ENCODE data around the gene ATP11A.

ATP11A gene

GRCh38 chr13:112759053-112759452 lies 69.2 kb downstream of the ATP11A start:
- H3K79me2 ChIP-seq (ENCODE audit: control insufficient read depth, insufficient read depth, low read length, poor library complexity) = peaks cover 4% of the 10 kb centered on the region
- no peak overlapping the region for H3K9ac ChIP-seq (ENCODE audit: low read length)
- H3K79me1 ChIP-seq (ENCODE audit: low read length) = peaks cover 6% of the 10 kb centered on the region
- WGBS (ENCODE audit: extremely low coverage, insufficient coverage, insufficient read length) = no CpG with 5 or more reads among the region's 9 CpGs
- no peak overlapping the region for H3K14ac ChIP-seq (ENCODE audit: low read length)
- DNase-seq = no peak
- H2AK5ac ChIP-seq (ENCODE audit: low read length) = no peak overlapping the region
- no peak overlapping the region for H2BK120ac ChIP-seq (ENCODE audit: insufficient read depth, low read length, poor library complexity)
- H4K8ac ChIP-seq (ENCODE audit: low read depth, low read length) = no peak overlapping the region
- H4K12ac ChIP-seq (ENCODE audit: low read depth, low read length) = no peak overlapping the region
- H3K4me2 ChIP-seq (ENCODE audit: low read length) = no peak overlapping the region
- no peak overlapping the region for H3K4ac ChIP-seq (ENCODE audit: low read depth, low read length)
- H4K91ac ChIP-seq (ENCODE audit: low read depth, low read length) = no peak overlapping the region
- peaks cover 12 to 17% of the 10 kb centered on the region in 2 experiments for H3K4me1 ChIP-seq (ENCODE audit: control insufficient read depth in 1 of 2, insufficient read depth in 2 of 2, low read length in 2 of 2)
- no peak overlapping the region for H3K18ac ChIP-seq (ENCODE audit: low read length)
- no peaks in the 10 kb centered on the region for H3K27me3 ChIP-seq (ENCODE audit: insufficient read depth, low read length)
- no peaks in the 10 kb centered on the region for H3K9me3 ChIP-seq (ENCODE audit: insufficient read depth, low read depth, low read length)
- no peak overlapping the region for H2BK12ac ChIP-seq (ENCODE audit: low read length)
- H3K23ac ChIP-seq (ENCODE audit: low read length) = no peak overlapping the region
- H3K36me3 ChIP-seq (ENCODE audit: control insufficient read depth in 1 of 2, insufficient read depth in 2 of 2, low read length in 2 of 2) = no peaks in the 10 kb centered on the region
- no peak overlapping the region for H2AFZ ChIP-seq (ENCODE audit: insufficient read depth, low read length, poor library complexity)
- no peak overlapping the region for H2BK5ac ChIP-seq (ENCODE audit: low read depth, low read length, poor library complexity)
- H3K27ac ChIP-seq (ENCODE audit: low read depth, low read length) = no peak overlapping the region
- no peak overlapping the region for H3K4me3 ChIP-seq (ENCODE audit: low read depth, low read length)

- H3K9ac ChIP-seq (ENCODE audit: low read length) = no peak overlapping the region
- H3K23ac ChIP-seq (ENCODE audit: low read length) = no peak overlapping the region
- no peaks in the 10 kb centered on the region for H3K9me3 ChIP-seq (ENCODE audit: insufficient read depth, low read depth, low read length)
- no peak overlapping the region for H2AK5ac ChIP-seq (ENCODE audit: low read length)
- no peak overlapping the region for H2BK12ac ChIP-seq (ENCODE audit: low read length)
- no CpG with 5 or more reads among the region's 11 CpGs for WGBS (ENCODE audit: extremely low coverage, insufficient coverage, insufficient read length)
- H3K79me1 ChIP-seq (ENCODE audit: low read length) = peaks cover 6% of the 10 kb centered on the region
- H3K4ac ChIP-seq (ENCODE audit: low read depth, low read length) = no peak overlapping the region
- H4K12ac ChIP-seq (ENCODE audit: low read depth, low read length) = no peak overlapping the region
- no peak overlapping the region for H2AFZ ChIP-seq (ENCODE audit: insufficient read depth, low read length, poor library complexity)
- H3K4me2 ChIP-seq (ENCODE audit: low read length) = no peak overlapping the region
- no peak overlapping the region for H3K4me3 ChIP-seq (ENCODE audit: low read depth, low read length)
- DNase-seq = no peak
- no peak overlapping the region for H4K91ac ChIP-seq (ENCODE audit: low read depth, low read length)
- H3K4me1 ChIP-seq (ENCODE audit: control insufficient read depth in 1 of 2, insufficient read depth in 2 of 2, low read length in 2 of 2) = peaks cover 12 to 22% of the 10 kb centered on the region in 2 experiments
- H3K14ac ChIP-seq (ENCODE audit: low read length) = no peak overlapping the region
- H3K36me3 ChIP-seq (ENCODE audit: control insufficient read depth in 1 of 2, insufficient read depth in 2 of 2, low read length in 2 of 2) = no peaks in the 10 kb centered on the region
- H3K18ac ChIP-seq (ENCODE audit: low read length) = no peak overlapping the region
- H2BK120ac ChIP-seq (ENCODE audit: insufficient read depth, low read length, poor library complexity) = no peak overlapping the region
- no peaks in the 10 kb centered on the region for H3K27me3 ChIP-seq (ENCODE audit: insufficient read depth, low read length)
- H3K79me2 ChIP-seq (ENCODE audit: control insufficient read depth, insufficient read depth, low read length, poor library complexity) = peaks cover 4% of the 10 kb centered on the region
- no peak overlapping the region for H2BK5ac ChIP-seq (ENCODE audit: low read depth, low read length, poor library complexity)
- H3K27ac ChIP-seq (ENCODE audit: low read depth, low read length) = no peak overlapping the region
- H4K8ac ChIP-seq (ENCODE audit: low read depth, low read length) = no peak overlapping the region
These were observed 70.0 kb downstream of the ATP11A start for GRCh38 chr13:112759827-112760226.

GRCh38 chr13:112760435-112760834 lies 70.6 kb downstream of the ATP11A start:
- Histone ChIP-seq H4K8ac (ENCODE audit: low read depth, low read length) (no peak overlapping the region), H3K9me3 (ENCODE audit: insufficient read depth, low read depth, low read length) (no peaks in the 10 kb centered on the region), H4K91ac (ENCODE audit: low read depth, low read length) (no peak overlapping the region), H3K27me3 (ENCODE audit: insufficient read depth, low read length) (no peaks in the 10 kb centered on the region), H3K4me1 (ENCODE audit: control insufficient read depth in 1 of 2, insufficient read depth in 2 of 2, low read length in 2 of 2) (peaks cover 14 to 27% of the 10 kb centered on the region in 2 experiments), H2BK12ac (ENCODE audit: low read length) (no peak overlapping the region), H2AFZ (ENCODE audit: insufficient read depth, low read length, poor library complexity) (no peak overlapping the region), H3K4ac (ENCODE audit: low read depth, low read length) (no peak overlapping the region), H2AK5ac (ENCODE audit: low read length) (no peak overlapping the region), H3K36me3 (ENCODE audit: control insufficient read depth in 1 of 2, insufficient read depth in 2 of 2, low read length in 2 of 2) (no peaks in the 10 kb centered on the region), H3K18ac (ENCODE audit: low read length) (no peak overlapping the region), H3K79me1 (ENCODE audit: low read length) (peaks cover 6% of the 10 kb centered on the region), H3K27ac (ENCODE audit: low read depth, low read length) (no peak overlapping the region), H2BK5ac (ENCODE audit: low read depth, low read length, poor library complexity) (no peak overlapping the region), H3K14ac (ENCODE audit: low read length) (no peak overlapping the region), H3K9ac (ENCODE audit: low read length) (no peak overlapping the region), H2BK120ac (ENCODE audit: insufficient read depth, low read length, poor library complexity) (no peak overlapping the region), H3K23ac (ENCODE audit: low read length) (no peak overlapping the region), H3K79me2 (ENCODE audit: control insufficient read depth, insufficient read depth, low read length, poor library complexity) (peaks cover 4% of the 10 kb centered on the region), H3K4me3 (ENCODE audit: low read depth, low read length) (no peak overlapping the region), H3K4me2 (ENCODE audit: low read length) (no peak overlapping the region), H4K12ac (ENCODE audit: low read depth, low read length) (no peak overlapping the region)
- WGBS (ENCODE audit: extremely low coverage, insufficient coverage, insufficient read length) = no CpG with 5 or more reads among the region's 3 CpGs
- DNase-seq = no peak

- H3K36me3 ChIP-seq (ENCODE audit: control insufficient read depth in 1 of 2, insufficient read depth in 2 of 2, low read length in 2 of 2) = no peaks in the 10 kb centered on the region
- no peak overlapping the region for H3K4ac ChIP-seq (ENCODE audit: low read depth, low read length)
- H3K27ac ChIP-seq (ENCODE audit: low read depth, low read length) = no peak overlapping the region
- H3K4me1 ChIP-seq (ENCODE audit: control insufficient read depth in 1 of 2, insufficient read depth in 2 of 2, low read length in 2 of 2) = peaks cover 14 to 27% of the 10 kb centered on the region in 2 experiments
- H4K8ac ChIP-seq (ENCODE audit: low read depth, low read length) = no peak overlapping the region
- H4K91ac ChIP-seq (ENCODE audit: low read depth, low read length) = no peak overlapping the region
- no peak overlapping the region for H2AK5ac ChIP-seq (ENCODE audit: low read length)
- H2BK5ac ChIP-seq (ENCODE audit: low read depth, low read length, poor library complexity) = no peak overlapping the region
- no peaks in the 10 kb centered on the region for H3K27me3 ChIP-seq (ENCODE audit: insufficient read depth, low read length)
- no peak overlapping the region for H3K9ac ChIP-seq (ENCODE audit: low read length)
- no peak overlapping the region for H3K18ac ChIP-seq (ENCODE audit: low read length)
- no peak for DNase-seq
- WGBS (ENCODE audit: extremely low coverage, insufficient coverage, insufficient read length) = no CpG with 5 or more reads among the region's 15 CpGs
- no peak overlapping the region for H2AFZ ChIP-seq (ENCODE audit: insufficient read depth, low read length, poor library complexity)
- H2BK12ac ChIP-seq (ENCODE audit: low read length) = no peak overlapping the region
- H3K79me2 ChIP-seq (ENCODE audit: control insufficient read depth, insufficient read depth, low read length, poor library complexity) = peaks cover 4% of the 10 kb centered on the region
- H2BK120ac ChIP-seq (ENCODE audit: insufficient read depth, low read length, poor library complexity) = no peak overlapping the region
- peaks cover 6% of the 10 kb centered on the region for H3K79me1 ChIP-seq (ENCODE audit: low read length)
- no peaks in the 10 kb centered on the region for H3K9me3 ChIP-seq (ENCODE audit: insufficient read depth, low read depth, low read length)
- H3K23ac ChIP-seq (ENCODE audit: low read length) = no peak overlapping the region
- H4K12ac ChIP-seq (ENCODE audit: low read depth, low read length) = no peak overlapping the region
- no peak overlapping the region for H3K4me2 ChIP-seq (ENCODE audit: low read length)
- no peak overlapping the region for H3K14ac ChIP-seq (ENCODE audit: low read length)
- H3K4me3 ChIP-seq (ENCODE audit: low read depth, low read length) = no peak overlapping the region
These were observed 71.1 kb downstream of the ATP11A start for GRCh38 chr13:112760931-112761330.
